GM12878 (cell line): ENCODE data around the gene FARS2. TPM values are rescaled to one million over a fixed set of nuclear protein-coding genes. Genes with fewer than 3 reads are reported as not detected.
A peak's percentile ranks its signal among the peaks of the same experiment; 100 is the strongest.

ENCODE experiments used
- ATAC-seq: fragments of 200-7000 bp; cut with Tn5 transposase; 3 replicates; pipeline ENCODE4 v1.9.1; 2020; ENCODE audit warnings: mild to moderate bottlenecking, moderate library complexity
- BruUV-seq: library from RNA; stranded (reverse); fragments of 400-500 nt; replicated peaks from 2 replicates; lab custom pipeline; 2021; lab: Mats Ljungman, UMichigan
- CTCF ChIA-PET: fragments of 300-600 bp; sonication (Branson Sonifier 250); formaldehyde crosslinking; extraction: SDS; loops from one replicate; lab custom pipeline; 2021; ENCODE audit warnings: inconsistent platforms; lab: Yijun Ruan, JAX
- POLR2A ChIA-PET: fragments of 350-600 bp; formaldehyde crosslinking; extraction: SDS; loops from one replicate; lab custom pipeline; 2021; ENCODE audit warnings: inconsistent platforms; lab: Charles Lee
- RAD21 ChIA-PET: fragments of 300-600 bp; sonication (Branson Sonifier 250); formaldehyde crosslinking; loops from one replicate; lab custom pipeline; 2023; ENCODE audit warnings: antibody characterized with exemption; ENCODE audit not compliant: unreplicated experiment; lab: Charles Lee
- SMC1A ChIA-PET: fragments of 300-600 bp; sonication (Branson Sonifier 250); formaldehyde crosslinking; loops from one replicate; lab custom pipeline; 2023; ENCODE audit not compliant: unreplicated experiment, uncharacterized antibody; lab: Charles Lee
- DNase-seq: peaks from one replicate; pipeline ENCODE4 v3.0.0-alpha.2; 2011; ENCODE audit warnings: low read depth, low spot score
- FAIRE-seq: peaks from 3 replicates; lab custom pipeline; 2011; peaks lifted over from hg19 to GRCh38; lab: Jason Lieb, UNC
- H2AFZ ChIP-seq: 2 replicates; pipeline ENCODE4 v1.6.0; 2011; ENCODE audit warnings: low read depth, low read length, control low read depth; ENCODE audit not compliant: control insufficient read depth
- H3K27ac ChIP-seq: 2 replicates; pipeline ENCODE4 v1.5.1; 2011; ENCODE audit warnings: control low read depth; ENCODE audit not compliant: control insufficient read depth, insufficient read depth
- H3K27me3 ChIP-seq, 2 experiments: replicated peaks in 1 of 2; 2 replicates each; pipeline versions ENCODE4 v1.6.0 to v1.6.1; 2011; ENCODE audit warnings: low read length in 1 of 2; ENCODE audit not compliant: control insufficient read depth in 2 of 2, insufficient read depth in 2 of 2
- H3K36me3 ChIP-seq, 2 experiments: 2 replicates each; pipeline ENCODE4 v1.5.1; 2011; ENCODE audit warnings: low read length in 1 of 2; ENCODE audit not compliant: control insufficient read depth in 2 of 2, insufficient read depth in 2 of 2
- H3K4me1 ChIP-seq: 2 replicates; pipeline ENCODE4 v1.6.1; 2011; ENCODE audit warnings: mild to moderate bottlenecking, low read length, moderate library complexity, mixed read lengths; ENCODE audit not compliant: control insufficient read depth, insufficient read depth
- H3K4me2 ChIP-seq: 2 replicates; pipeline ENCODE4 v1.6.0; 2011; ENCODE audit warnings: control low read depth; ENCODE audit not compliant: control insufficient read depth, insufficient read depth
- H3K4me3 ChIP-seq: fragments of 200-600 bp; sonication (generic); 2 replicates; pipeline ENCODE4 v1.5.1; 2016
- H3K79me2 ChIP-seq: 2 replicates; pipeline ENCODE4 v1.6.0; 2011; ENCODE audit warnings: low read length; ENCODE audit not compliant: control insufficient read depth, insufficient read depth
- H3K9ac ChIP-seq: 2 replicates; pipeline ENCODE4 v1.8.0; 2011; ENCODE audit warnings: low read length, control low read depth, mixed read lengths; ENCODE audit not compliant: control insufficient read depth, insufficient read depth
- H3K9me3 ChIP-seq: replicated peaks from 3 replicates; pipeline ENCODE4 v1.5.1; 2011; ENCODE audit warnings: mild to moderate bottlenecking, low read length; ENCODE audit not compliant: control insufficient read depth, insufficient read depth
- H4K20me1 ChIP-seq: 2 replicates; pipeline ENCODE4 v1.6.0; 2011; ENCODE audit not compliant: control insufficient read depth, insufficient read depth
- CREB1 ChIP-seq: IDR thresholded peaks from 2 replicates; pipeline ENCODE4 v1.6.1; 2012; ENCODE audit warnings: low read depth, mild to moderate bottlenecking, inconsistent platforms
- CTCF ChIP-seq, 3 experiments: IDR thresholded peaks in 2 of 3; conservative IDR thresholded peaks in 1 of 3; 2 replicates each; pipeline ENCODE4 v1.5.1; 2011; ENCODE audit warnings: low read depth in 3 of 3, low read length in 3 of 3, mild to moderate bottlenecking in 3 of 3, control low read depth in 2 of 3, moderate library complexity in 2 of 3, inconsistent platforms in 1 of 3, mixed read lengths in 1 of 3; ENCODE audit not compliant: control insufficient read depth in 2 of 3, insufficient read depth in 1 of 3; ENCODE audit errors: extremely low read depth in 1 of 3
- EP300 ChIP-seq, 2 experiments: fragments of 150-350 bp in 1 of 2; IDR thresholded peaks; 2 replicates each; pipeline ENCODE4 v1.6.1; 2011 to 2012; ENCODE audit warnings: low read depth in 2 of 2, low read length in 2 of 2, borderline replicate concordance in 1 of 2, improper control_type of control experiment in 1 of 2, inconsistent platforms in 1 of 2; ENCODE audit not compliant: control insufficient read depth in 1 of 2
- JUNB ChIP-seq: IDR thresholded peaks from 2 replicates; pipeline ENCODE4 v1.6.1; 2016; ENCODE audit warnings: antibody characterized with exemption, mild to moderate bottlenecking
- KAT2A ChIP-seq: conservative IDR thresholded peaks from 2 replicates; pipeline ENCODE4 v1.6.1; 2011; ENCODE audit warnings: low read depth, low read length; ENCODE audit not compliant: control insufficient read depth
- MTA2 ChIP-seq: fragments of 450-650 bp; IDR thresholded peaks from 2 replicates; pipeline ENCODE4 v1.6.1; 2016; ENCODE audit warnings: low read depth, mild to moderate bottlenecking, moderate library complexity
- NBN ChIP-seq: fragments of 450-650 bp; IDR thresholded peaks from 2 replicates; pipeline ENCODE4 v1.6.1; 2016
- SMC3 ChIP-seq: IDR thresholded peaks from 2 replicates; pipeline ENCODE4 v1.6.1; 2011; ENCODE audit warnings: low read length, improper control_type of control experiment, borderline replicate concordance
- SP1 ChIP-seq: IDR thresholded peaks from one replicate; pipeline ENCODE4 v1.6.1; 2011; ENCODE audit warnings: low read depth, low read length
- SREBF1 ChIP-seq: IDR thresholded peaks from 2 replicates; pipeline ENCODE4 v1.6.1; 2012; ENCODE audit warnings: mild to moderate bottlenecking, low read length
- ZBTB40 ChIP-seq: fragments of 450-650 bp; IDR thresholded peaks from 2 replicates; pipeline ENCODE4 v1.6.1; 2016; ENCODE audit warnings: mild to moderate bottlenecking, moderate library complexity, borderline replicate concordance
- WGBS: methylation state at CpG from one replicate; pipeline ENCODE4 v1.1.6; 2016; ENCODE audit warnings: low lambda C conversion rate; ENCODE audit not compliant: insufficient replicate concordance, insufficient coverage; ENCODE audit errors: missing lambda C conversion rate; 5-methylcytosine and 5-hydroxymethylcytosine counted together
- in situ Hi-C: fragments of 300-500 bp; cut with MboI; formaldehyde crosslinking; loops from 9 replicates; pipeline ENCODE4 v1.14.3; 2018; ENCODE audit warnings: mixed read lengths
- intact Hi-C: fragments of 100-400 bp; cut with micrococcal nuclease; formaldehyde crosslinking; loops from one replicate; pipeline ENCODE4 v1.14.2; 2022; ENCODE audit not compliant: unreplicated experiment
- polyA plus RNA-seq, 11 experiments: library from polyadenylated mRNA; depleted of rRNA in 4 of 11; unstranded in 6 of 11; stranded (reverse) in 5 of 11; fragments of >200 nt; fragmentation: Nextera tagmentation in 4 of 11; fragmentation: Illumina TruSeq in 1 of 11; extraction: Ambion mirVana in 4 of 11; extraction: Trizol in 1 of 11; gene quantifications; 1 replicate in 1 of 11; 2 replicates in 10 of 11; pipeline versions ENCODE4 v1.2.1 to v1.2.3, GENCODE V29; 2011 to 2016; ENCODE audit warnings: inconsistent platforms in 2 of 11, missing spikeins in 2 of 11, low read depth in 1 of 11
- total RNA-seq, 4 experiments: library from RNA; depleted of rRNA in 3 of 4; stranded (reverse); fragments of >200 nt in 3 of 4; fragmentation: Illumina TruSeq in 1 of 4; extraction: Trizol in 1 of 4; gene quantifications; 2 replicates each; pipeline versions ENCODE4 v1.2.1 to v1.2.3, GENCODE V29; 2013 to 2021

Gene FARS2
- total and polyA plus RNA-seq, 10 of the 15 experiments (the other 5 are each of a cell fraction or from before 2014, with no cell fraction given), result 16.8 to 46.7 (median 25.6) TPM

- Histone ChIP-seq H3K27me3 (no peaks in the 10 kb centered on the region), H4K20me1 (no peaks in the 10 kb centered on the region), H3K27ac (no peak overlapping the region), H3K79me2 (no peaks in the 10 kb centered on the region), H3K36me3 (no peaks in the 10 kb centered on the region), H2AFZ (no peak overlapping the region), H3K9me3 (no peaks in the 10 kb centered on the region), H3K4me1 (no peaks in the 10 kb centered on the region), H3K4me3 (no peak overlapping the region), H3K9ac (no peak overlapping the region), H3K4me2 (no peak overlapping the region)
- no TSS peak for BruUV-seq
- intact Hi-C loops (no loop called here), in situ Hi-C loops (no loop called here)
- RAD21 ChIA-PET, result interaction anchor here (1.5 kb wide), 1 partner anchor 251 kb away, joined by 3 read pairs; no protein-coding TSS in a partner anchor
- no peak for ATAC-seq
- CTCF ChIA-PET, result interaction anchor here (1.0 to 3.0 kb wide), 2 partner anchors 180 to 252 kb away, joined by 3 to 13 read pairs; no protein-coding TSS in a partner anchor
- SMC1A ChIA-PET, result interaction anchor here (1.5 to 2.6 kb wide), 2 partner anchors 13 to 252 kb away, joined by 3 to 9 read pairs; no protein-coding TSS in a partner anchor
- FAIRE-seq, result no peak
- TF ChIP-seq EP300 (IDR thresholded peaks at IDR 0.05; ENCODE audit: borderline replicate concordance in 1 of 2, control insufficient read depth in 1 of 2, low read depth in 2 of 2, low read length in 2 of 2) (no peak), CREB1 (no peak), KAT2A (no peak), NBN (no peak), SP1 (no peak), MTA2 (no peak)
- DNase-seq, result no peak
- POLR2A ChIA-PET, result no interaction called here
Measured at GRCh38 chr6:5395719-5396118, 134.4 kb downstream of the FARS2 start.

- Histone ChIP-seq H2AFZ (peak overlapping the region; percentile 61), H3K79me2 (no peaks in the 10 kb centered on the region), H3K27me3 (no peaks in the 10 kb centered on the region), H3K27ac (no peak overlapping the region), H3K9me3 (no peaks in the 10 kb centered on the region), H3K4me1 (no peaks in the 10 kb centered on the region), H3K36me3 (no peaks in the 10 kb centered on the region), H4K20me1 (no peaks in the 10 kb centered on the region), H3K4me2 (no peak overlapping the region), H3K4me3 (no peak overlapping the region), H3K9ac (no peak overlapping the region)
- peak; percentile 41 for FAIRE-seq
- in situ Hi-C loops (no loop called here), intact Hi-C loops (loop anchor here (1.0 kb wide), 1 partner anchor 255 kb away; no protein-coding TSS in a partner anchor)
- RAD21 ChIA-PET, result interaction anchor here (1.0 kb wide), 2 partner anchors 96 to 255 kb away, joined by 9 to 14 read pairs; no protein-coding TSS in a partner anchor
- BruUV-seq, result no TSS peak
- POLR2A ChIA-PET, result no interaction called here
- CTCF ChIA-PET, result interaction anchor here (0.9 to 1.0 kb wide), 5 partner anchors 10 to 255 kb away, joined by 3 to 9 read pairs (median 4); no protein-coding TSS in a partner anchor
- no peak for DNase-seq
- 0% methylated on average over 1 of the region's 1 CpG for WGBS
- peak; percentile 92 for ATAC-seq
- SMC1A ChIA-PET, result interaction anchor here (0.6 to 1.0 kb wide), 3 partner anchors 9 to 255 kb away, joined by 3 to 9 read pairs (median 4); no protein-coding TSS in a partner anchor
- TF ChIP-seq SREBF1 (no peak), SMC3 (peak; percentile 66; the same call in 1 of the 2 replicates), CTCF (IDR thresholded peaks at IDR 0.05 in 2 of 3, conservative IDR thresholded peaks at IDR 0.05 in 1 of 3; ENCODE audit: control insufficient read depth in 2 of 3, extremely low read depth in 1 of 3, insufficient read depth in 1 of 3, low read depth in 3 of 3, low read length in 3 of 3) (peak; percentile 43 to 59 (median 49)), JUNB (peak; percentile 40), ZBTB40 (no peak)
Measured at GRCh38 chr6:5398530-5398929, 137.2 kb downstream of the FARS2 start.
